Panc1 (cell line): ENCODE measurements around the gene TBC1D32. TPM values are rescaled to one million over a fixed set of nuclear protein-coding genes. Genes with fewer than 3 reads are reported as not detected.

Source experiments
- ATAC-seq: fragments of 200-7000 bp; cut with Tn5 transposase; 2 replicates; pipeline ENCODE4 v1.9.1; 2020; ENCODE audit warnings: mild to moderate bottlenecking, moderate library complexity
- BruUV-seq: library from RNA; stranded (reverse); fragments of 400-500 nt; replicated peaks from 2 replicates; lab custom pipeline; 2021; lab: Mats Ljungman, UMichigan
- CTCF ChIA-PET: fragments of 300-600 bp; sonication (Branson Sonifier 250); formaldehyde crosslinking; loops from one replicate; lab custom pipeline; 2022; ENCODE audit warnings: antibody characterized with exemption; lab: Charles Lee
- POLR2A ChIA-PET: fragments of 300-600 bp; sonication (Branson Sonifier 250); formaldehyde crosslinking; loops from one replicate; lab custom pipeline; 2022; ENCODE audit warnings: antibody characterized with exemption; lab: Charles Lee
- DNase-seq: peaks from one replicate; pipeline ENCODE4 v3.0.0-alpha.2; 2010; ENCODE audit warnings: low read depth, low spot score
- H3K27ac ChIP-seq: 2 replicates; pipeline ENCODE4 v1.5.1; 2011; ENCODE audit warnings: mild to moderate bottlenecking, low read length, inconsistent platforms
- H3K27me3 ChIP-seq: fragments of 200-500 bp; sonication (Bioruptor generic); 2 replicates; pipeline ENCODE4 v1.6.0; 2014; ENCODE audit warnings: low read length, inconsistent platforms; ENCODE audit not compliant: control insufficient read depth, insufficient read depth
- H3K36me3 ChIP-seq: fragments of 200-500 bp; sonication (Bioruptor generic); 2 replicates; pipeline ENCODE4 v1.5.1; 2014; ENCODE audit warnings: inconsistent platforms, mild to moderate bottlenecking, low read length, moderate library complexity; ENCODE audit not compliant: control insufficient read depth, insufficient read depth
- H3K4me1 ChIP-seq: 2 replicates; pipeline ENCODE4 v1.5.1; 2011; ENCODE audit warnings: inconsistent platforms, mild to moderate bottlenecking, low read length, moderate library complexity; ENCODE audit not compliant: control insufficient read depth, insufficient read depth
- H3K4me3 ChIP-seq, 2 experiments: 2 replicates each; pipeline ENCODE4 v1.5.1; 2011 to 2012; ENCODE audit warnings: low read depth in 2 of 2, low read length in 2 of 2, mild to moderate bottlenecking in 2 of 2, inconsistent platforms in 1 of 2, moderate library complexity in 1 of 2
- H3K9me3 ChIP-seq: fragments of 200-500 bp; sonication (Bioruptor generic); 2 replicates; pipeline ENCODE4 v1.5.1; 2014; ENCODE audit warnings: low read depth, mild to moderate bottlenecking, inconsistent platforms, low read length, moderate library complexity; ENCODE audit not compliant: control insufficient read depth, insufficient read depth
- POLR2AphosphoS5 ChIP-seq: IDR thresholded peaks from 2 replicates; pipeline ENCODE4 v1.6.1; 2012; ENCODE audit warnings: mild to moderate bottlenecking, low read depth, low read length, moderate library complexity
- SIN3A ChIP-seq: IDR thresholded peaks from 2 replicates; pipeline ENCODE4 v1.6.1; 2012; ENCODE audit warnings: low read depth, mild to moderate bottlenecking, low read length, moderate library complexity, borderline replicate concordance; ENCODE audit not compliant: insufficient read depth
- TCF7L2 ChIP-seq: IDR thresholded peaks from 2 replicates; pipeline ENCODE4 v1.6.1; 2011; ENCODE audit warnings: mild to moderate bottlenecking, low read depth, low read length, inconsistent platforms
- in situ Hi-C: cut with HindIII; loops from 2 replicates; pipeline ENCODE4 v1.10.0; 2016; ENCODE audit warnings: low sequenced_read_pairs, low pct_unique_long_range_greater_than_20kb
- intact Hi-C: fragments of 100-400 bp; cut with micrococcal nuclease; formaldehyde crosslinking; loops from one replicate; pipeline ENCODE4 v1.10.0; 2022; ENCODE audit not compliant: unreplicated experiment
- total RNA-seq: library from RNA; stranded (reverse); gene quantifications from one replicate; pipeline ENCODE4 v1.2.1, GENCODE V29; 2021; ENCODE audit not compliant: unreplicated experiment
- TF ChIP-seq, protein P1 (sequence below): fragments of 450-650 bp; IDR thresholded peaks from 2 replicates; pipeline ENCODE4 v1.5.1; 2017; ENCODE audit warnings: mild to moderate bottlenecking
- TF ChIP-seq, protein P2 (sequence below), 2 experiments: IDR thresholded peaks; 2 replicates each; pipeline ENCODE4 v1.6.1; 2011 to 2012; ENCODE audit warnings: low read depth in 2 of 2, control low read depth in 1 of 2, low read length in 1 of 2, mild to moderate bottlenecking in 1 of 2, moderate library complexity in 1 of 2; ENCODE audit not compliant: insufficient read depth in 1 of 2

The TBC1D32 gene
- total RNA-seq, 1 experiment from 2014 or later: 15.8 TPM

DNA sequence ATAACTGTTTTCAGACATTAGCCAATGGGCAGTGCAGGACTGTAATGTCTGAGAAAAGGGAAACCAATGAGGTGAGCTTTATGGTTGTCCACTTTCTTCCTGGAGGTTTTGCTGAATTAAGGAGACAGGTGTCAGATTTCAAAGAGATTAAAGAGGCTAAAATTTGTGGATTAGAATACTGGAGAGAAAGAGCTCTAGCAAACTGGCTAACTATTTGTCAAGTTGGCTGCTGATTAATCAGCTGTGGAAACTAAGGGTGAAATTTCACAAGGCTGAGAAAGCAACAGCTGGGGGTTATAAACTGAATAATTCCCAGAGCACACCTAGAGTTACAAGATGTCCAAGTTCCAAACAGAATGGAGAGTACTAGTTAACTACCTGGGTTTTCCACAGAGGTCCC, 198.9 kb downstream of the TBC1D32 start:
- Histone ChIP-seq H3K27ac (no peak overlapping the region), H3K4me1 (no peaks in the 10 kb centered on the region), H3K27me3 (no peaks in the 10 kb centered on the region), H3K9me3 (no peaks in the 10 kb centered on the region), H3K36me3 (no peaks in the 10 kb centered on the region), H3K4me3 (no peak overlapping the region)
- POLR2A ChIA-PET: no interaction called here
- DNase-seq: no peak
- intact Hi-C loops: no loop called here
- CTCF ChIA-PET: no interaction called here
- no peak for ATAC-seq
- in situ Hi-C loops: no loop called here
- TF ChIP-seq TCF7L2 (no peak), POLR2AphosphoS5 (no peak), SIN3A (no peak)
- TF ChIP-seq, protein P1, sequence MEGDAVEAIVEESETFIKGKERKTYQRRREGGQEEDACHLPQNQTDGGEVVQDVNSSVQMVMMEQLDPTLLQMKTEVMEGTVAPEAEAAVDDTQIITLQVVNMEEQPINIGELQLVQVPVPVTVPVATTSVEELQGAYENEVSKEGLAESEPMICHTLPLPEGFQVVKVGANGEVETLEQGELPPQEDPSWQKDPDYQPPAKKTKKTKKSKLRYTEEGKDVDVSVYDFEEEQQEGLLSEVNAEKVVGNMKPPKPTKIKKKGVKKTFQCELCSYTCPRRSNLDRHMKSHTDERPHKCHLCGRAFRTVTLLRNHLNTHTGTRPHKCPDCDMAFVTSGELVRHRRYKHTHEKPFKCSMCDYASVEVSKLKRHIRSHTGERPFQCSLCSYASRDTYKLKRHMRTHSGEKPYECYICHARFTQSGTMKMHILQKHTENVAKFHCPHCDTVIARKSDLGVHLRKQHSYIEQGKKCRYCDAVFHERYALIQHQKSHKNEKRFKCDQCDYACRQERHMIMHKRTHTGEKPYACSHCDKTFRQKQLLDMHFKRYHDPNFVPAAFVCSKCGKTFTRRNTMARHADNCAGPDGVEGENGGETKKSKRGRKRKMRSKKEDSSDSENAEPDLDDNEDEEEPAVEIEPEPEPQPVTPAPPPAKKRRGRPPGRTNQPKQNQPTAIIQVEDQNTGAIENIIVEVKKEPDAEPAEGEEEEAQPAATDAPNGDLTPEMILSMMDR: no peak
- TF ChIP-seq, protein P2, sequence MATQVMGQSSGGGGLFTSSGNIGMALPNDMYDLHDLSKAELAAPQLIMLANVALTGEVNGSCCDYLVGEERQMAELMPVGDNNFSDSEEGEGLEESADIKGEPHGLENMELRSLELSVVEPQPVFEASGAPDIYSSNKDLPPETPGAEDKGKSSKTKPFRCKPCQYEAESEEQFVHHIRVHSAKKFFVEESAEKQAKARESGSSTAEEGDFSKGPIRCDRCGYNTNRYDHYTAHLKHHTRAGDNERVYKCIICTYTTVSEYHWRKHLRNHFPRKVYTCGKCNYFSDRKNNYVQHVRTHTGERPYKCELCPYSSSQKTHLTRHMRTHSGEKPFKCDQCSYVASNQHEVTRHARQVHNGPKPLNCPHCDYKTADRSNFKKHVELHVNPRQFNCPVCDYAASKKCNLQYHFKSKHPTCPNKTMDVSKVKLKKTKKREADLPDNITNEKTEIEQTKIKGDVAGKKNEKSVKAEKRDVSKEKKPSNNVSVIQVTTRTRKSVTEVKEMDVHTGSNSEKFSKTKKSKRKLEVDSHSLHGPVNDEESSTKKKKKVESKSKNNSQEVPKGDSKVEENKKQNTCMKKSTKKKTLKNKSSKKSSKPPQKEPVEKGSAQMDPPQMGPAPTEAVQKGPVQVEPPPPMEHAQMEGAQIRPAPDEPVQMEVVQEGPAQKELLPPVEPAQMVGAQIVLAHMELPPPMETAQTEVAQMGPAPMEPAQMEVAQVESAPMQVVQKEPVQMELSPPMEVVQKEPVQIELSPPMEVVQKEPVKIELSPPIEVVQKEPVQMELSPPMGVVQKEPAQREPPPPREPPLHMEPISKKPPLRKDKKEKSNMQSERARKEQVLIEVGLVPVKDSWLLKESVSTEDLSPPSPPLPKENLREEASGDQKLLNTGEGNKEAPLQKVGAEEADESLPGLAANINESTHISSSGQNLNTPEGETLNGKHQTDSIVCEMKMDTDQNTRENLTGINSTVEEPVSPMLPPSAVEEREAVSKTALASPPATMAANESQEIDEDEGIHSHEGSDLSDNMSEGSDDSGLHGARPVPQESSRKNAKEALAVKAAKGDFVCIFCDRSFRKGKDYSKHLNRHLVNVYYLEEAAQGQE (IDR thresholded peaks at IDR 0.05; ENCODE audit: insufficient read depth in 1 of 2, low read depth in 2 of 2, low read length in 1 of 2): no peak
- BruUV-seq: no TSS peak

GRCh38 chr6:121134922-121135321, 199.4 kb downstream of the TBC1D32 start:
- TF ChIP-seq, protein P2 (IDR thresholded peaks at IDR 0.05; ENCODE audit: insufficient read depth in 1 of 2, low read depth in 2 of 2, low read length in 1 of 2): no peak
- TF ChIP-seq SIN3A (no peak), POLR2AphosphoS5 (no peak), TCF7L2 (no peak)
- TF ChIP-seq, protein P1: no peak
- Histone ChIP-seq H3K4me1 (no peaks in the 10 kb centered on the region), H3K9me3 (no peaks in the 10 kb centered on the region), H3K27ac (no peak overlapping the region), H3K27me3 (no peaks in the 10 kb centered on the region), H3K4me3 (no peak overlapping the region), H3K36me3 (no peaks in the 10 kb centered on the region)
- in situ Hi-C loops: no loop called here
- BruUV-seq: no TSS peak
- no peak for ATAC-seq
- DNase-seq: no peak
- CTCF ChIA-PET: no interaction called here
- POLR2A ChIA-PET: no interaction called here
- intact Hi-C loops: no loop called here
